ENCODE data around the gene PELI1.
"Not testable (repeated sequence)": the region's sequence is repeated elsewhere in the genome, so short reads cannot be mapped to it uniquely, and the experiment has no call there.

The PELI1 gene

GRCh38 chr2:64092502-64092901, 51.7 kb downstream of the PELI1 start:
- H3K4me3 ChIP-seq (ENCODE audit: low read length) = no peak overlapping the region
- TF ChIP-seq CTCF (conservative IDR thresholded peaks at IDR 0.05; ENCODE audit: low read length) = no peak
- DNase-seq (ENCODE audit: low read depth) = no peak

- TF ChIP-seq CTCF (conservative IDR thresholded peaks at IDR 0.05; ENCODE audit: low read length) = no peak
- H3K4me3 ChIP-seq (ENCODE audit: low read length) = no peak overlapping the region
- DNase-seq (ENCODE audit: low read depth) = no peak
Measured at GRCh38 chr2:64090264-64090663, 54.0 kb downstream of the PELI1 start.

- no peak for DNase-seq (ENCODE audit: low read depth)
- H3K4me3 ChIP-seq (ENCODE audit: low read length) = no peak overlapping the region
Measured at GRCh38 chr2:64086347-64087082, 57.7 kb downstream of the PELI1 start.

GRCh38 chr2:64085936-64086335, 58.3 kb downstream of the PELI1 start:
- TF ChIP-seq CTCF (conservative IDR thresholded peaks at IDR 0.05; ENCODE audit: low read length) = no peak
- DNase-seq (ENCODE audit: low read depth) = no peak
- H3K4me3 ChIP-seq (ENCODE audit: low read length) = no peak overlapping the region

More at GRCh38 chr2:64086347-64087082, 57.7 kb downstream of the PELI1 start:
- TF ChIP-seq CTCF (conservative IDR thresholded peaks at IDR 0.05; ENCODE audit: low read length) = no peak

GRCh38 chr2:64081046-64081445, 63.2 kb downstream of the PELI1 start:
- TF ChIP-seq CTCF (conservative IDR thresholded peaks at IDR 0.05; ENCODE audit: low read length) = no peak
- no peak for DNase-seq (ENCODE audit: low read depth)
- H3K4me3 ChIP-seq (ENCODE audit: low read length) = no peak overlapping the region

GRCh38 chr2:64080179-64080578, 64.0 kb downstream of the PELI1 start:
- DNase-seq (ENCODE audit: low read depth) = no peak
- TF ChIP-seq CTCF (conservative IDR thresholded peaks at IDR 0.05; ENCODE audit: low read length) = no peak
- no peak overlapping the region for H3K4me3 ChIP-seq (ENCODE audit: low read length)

GRCh38 chr2:64079688-64080087, 64.5 kb downstream of the PELI1 start:
- DNase-seq (ENCODE audit: low read depth) = not testable (repeated sequence)

GRCh38 chr2:64076828-64077227, 67.4 kb downstream of the PELI1 start:
- DNase-seq (ENCODE audit: low read depth); H3K4me3 ChIP-seq (ENCODE audit: low read length): not testable (repeated sequence)

More at GRCh38 chr2:64079688-64080087, 64.5 kb downstream of the PELI1 start:
- H3K4me3 ChIP-seq (ENCODE audit: low read length) = not testable (repeated sequence)

GRCh38 chr2:64074616-64075015, 69.6 kb downstream of the PELI1 start:
- not testable (repeated sequence) for H3K4me3 ChIP-seq (ENCODE audit: low read length); DNase-seq (ENCODE audit: low read depth)

Measured in AG10803 (cell line).